Thyroid gland (tissue), 4 donors: ENCODE measurements around the gene KIAA0232.

ENCODE experiments used
- POLR2A ChIP-seq, 2 donors: fragments of 450-650 bp; IDR thresholded peaks; one replicate each; pipeline ENCODE4 v1.6.1; 2017; ENCODE audit warnings: antibody characterized with exemption in 2 of 2, mild to moderate bottlenecking in 2 of 2, moderate library complexity in 1 of 2
- TF ChIP-seq, protein P1 (sequence below), 6 experiments: fragments of 200-600 bp in 3 of 6; fragments of 450-650 bp in 3 of 6; sonication (generic) in 3 of 6; IDR thresholded peaks; one replicate each; pipeline ENCODE4 v1.5.1; 2016 to 2019; ENCODE audit warnings: antibody characterized with exemption in 6 of 6, mild to moderate bottlenecking in 2 of 6, inconsistent platforms in 1 of 6, moderate library complexity in 1 of 6

- TF ChIP-seq, protein P1, sequence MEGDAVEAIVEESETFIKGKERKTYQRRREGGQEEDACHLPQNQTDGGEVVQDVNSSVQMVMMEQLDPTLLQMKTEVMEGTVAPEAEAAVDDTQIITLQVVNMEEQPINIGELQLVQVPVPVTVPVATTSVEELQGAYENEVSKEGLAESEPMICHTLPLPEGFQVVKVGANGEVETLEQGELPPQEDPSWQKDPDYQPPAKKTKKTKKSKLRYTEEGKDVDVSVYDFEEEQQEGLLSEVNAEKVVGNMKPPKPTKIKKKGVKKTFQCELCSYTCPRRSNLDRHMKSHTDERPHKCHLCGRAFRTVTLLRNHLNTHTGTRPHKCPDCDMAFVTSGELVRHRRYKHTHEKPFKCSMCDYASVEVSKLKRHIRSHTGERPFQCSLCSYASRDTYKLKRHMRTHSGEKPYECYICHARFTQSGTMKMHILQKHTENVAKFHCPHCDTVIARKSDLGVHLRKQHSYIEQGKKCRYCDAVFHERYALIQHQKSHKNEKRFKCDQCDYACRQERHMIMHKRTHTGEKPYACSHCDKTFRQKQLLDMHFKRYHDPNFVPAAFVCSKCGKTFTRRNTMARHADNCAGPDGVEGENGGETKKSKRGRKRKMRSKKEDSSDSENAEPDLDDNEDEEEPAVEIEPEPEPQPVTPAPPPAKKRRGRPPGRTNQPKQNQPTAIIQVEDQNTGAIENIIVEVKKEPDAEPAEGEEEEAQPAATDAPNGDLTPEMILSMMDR (IDR thresholded peaks at IDR 0.05): no peak
- no peak for TF ChIP-seq POLR2A (IDR thresholded peaks at IDR 0.05)
These were observed 66.3 kb downstream of the KIAA0232 start for GRCh38 chr4:6848717-6849305.
